Ovary (tissue), 9 donors: ENCODE results near the gene OGT. TPM values are rescaled to one million over a fixed set of nuclear protein-coding genes. Genes with fewer than 3 reads are reported as not detected.
"Not testable (repeated sequence)": the region's sequence is repeated elsewhere in the genome, so short reads cannot be mapped to it uniquely, and the experiment has no call there.

Source experiments
- DNase-seq, 5 donors: peaks; one replicate each; pipeline ENCODE4 v3.0.0-alpha.2; 2019 to 2020
- H3K27ac ChIP-seq, 2 donors: fragments of 200-600 bp; one replicate each; pipeline versions ENCODE4 v1.5.1 to v1.8.0; 2019 to 2022
- H3K27me3 ChIP-seq: fragments of 200-600 bp; one replicate; pipeline ENCODE4 v1.8.0; 2022
- H3K36me3 ChIP-seq: fragments of 200-600 bp; sonication (generic); one replicate; pipeline ENCODE4 v1.5.1; 2019
- H3K4me1 ChIP-seq: one replicate; pipeline ENCODE4 v1.8.1; 2013; ENCODE audit warnings: mild to moderate bottlenecking, moderate library complexity; ENCODE audit not compliant: insufficient read depth
- H3K4me3 ChIP-seq: fragments of 200-600 bp; sonication (generic); one replicate; pipeline ENCODE4 v1.5.1; 2017
- H3K9me3 ChIP-seq, 2 donors: fragments of 200-600 bp in 1 of 2; sonication (generic) in 1 of 2; one replicate each; pipeline versions ENCODE4 v1.5.1 to v1.8.1; 2013 to 2019; ENCODE audit warnings: mild to moderate bottlenecking in 1 of 2, moderate library complexity in 1 of 2
- CTCF ChIP-seq, 3 donors: fragments of 450-650 bp in 2 of 3; fragments of 200-600 bp in 1 of 3; IDR thresholded peaks; one replicate each; pipeline versions ENCODE4 v1.5.1 to v1.8.0; 2016 to 2022; ENCODE audit warnings: antibody characterized with exemption in 3 of 3, mild to moderate bottlenecking in 1 of 3
- EP300 ChIP-seq: sonication (generic); formaldehyde crosslinking; IDR thresholded peaks from one replicate; pipeline ENCODE4 v1.6.1; 2017; ENCODE audit warnings: antibody characterized with exemption
- POLR2A ChIP-seq: fragments of 450-650 bp; IDR thresholded peaks from one replicate; pipeline ENCODE4 v1.6.1; 2017; ENCODE audit warnings: antibody characterized with exemption, mild to moderate bottlenecking, moderate library complexity
- WGBS, 3 donors: extraction: QIAGEN DNeasy Blood & Tissue Kit in 1 of 3; methylation state at CpG; one replicate each; pipeline versions ENCODE4 v1.1.5 to v1.1.7; 2013 to 2017; 5-methylcytosine and 5-hydroxymethylcytosine counted together
- intact Hi-C, 4 donors: fragments of 100-400 bp; cut with DNase I; formaldehyde crosslinking; loops; one replicate each; pipeline versions ENCODE4 v1.11.0 to v1.15.1; 2022 to 2023
- polyA plus RNA-seq, 2 donors: library from polyadenylated mRNA; stranded (reverse); fragments of 200-250 nt in 1 of 2; fragments of 350-450 nt in 1 of 2; fragmentation: Illumina TruSeq in 1 of 2; extraction: RNeasy Lipid Tissue Mini Kit (QIAGEN cat#74804) in 1 of 2; gene quantifications; one replicate each; pipeline ENCODE4 v1.2.3, GENCODE V29; 2013 to 2014
- total RNA-seq, 7 donors: library from RNA; depleted of rRNA in 2 of 7; stranded (reverse); fragments of >200 nt in 2 of 7; fragmentation: NEBNext Ultra II Directional in 3 of 7; extraction: Animal tissue kit (Norgen Biotek cat#: 25700) in 3 of 7; gene quantifications; one replicate each; pipeline versions ENCODE4 v1.1.0 to v1.2.4, GENCODE V29; 2016 to 2023
- donor health status: DM: no; HTN: no; CAD: no; lungs with moderate emphysema.
- donor health status: DM: no; HTN: no; CAD: no.
- donor health status: Bipolar disorder and iron deficiency.
- donor health status: DM: yes; HTN: yes; CAD: no.
- donor health status: DM: no; HTN: no; CAD: no.
- donor health status: DM: yes; HTN: yes; CAD: no.

OGT gene
- total and polyA plus RNA-seq, 9 donors, result 44.5 to 201 (median 109) TPM

- H3K36me3 ChIP-seq, result no peaks in the 10 kb centered on the region
- no peak for TF ChIP-seq EP300
- no peak for TF ChIP-seq CTCF (IDR thresholded peaks at IDR 0.05)
- no peak for TF ChIP-seq POLR2A
- H3K4me3 ChIP-seq, result no peak overlapping the region
- no peak overlapping the region for H3K27ac ChIP-seq
- DNase-seq, result no peak
- H3K9me3 ChIP-seq, result no peaks in the 10 kb centered on the region
- intact Hi-C loops, result no loop called here
- 49 to 67% (median 51%) methylated on average over 2 of the region's 2 CpGs for WGBS, 3 donors
- no peaks in the 10 kb centered on the region for H3K4me1 ChIP-seq
- H3K27me3 ChIP-seq, result no peaks in the 10 kb centered on the region
Measured at GRCh38 chrX:71586929-71587328, 54.0 kb downstream of the OGT start.

- H3K4me3 ChIP-seq, H3K4me1 ChIP-seq, intact Hi-C loops, H3K27ac ChIP-seq, H3K36me3 ChIP-seq, H3K27me3 ChIP-seq, DNase-seq, H3K9me3 ChIP-seq: not testable (repeated sequence)
- 82 to 86% (median 84%) methylated on average over 7 of the region's 8 CpGs for WGBS, 3 donors
Measured at GRCh38 chrX:71593210-71593609, 60.3 kb downstream of the OGT start.

GRCh38 chrX:71599965-71600364, 67.1 kb downstream of the OGT start:
- no peaks in the 10 kb centered on the region for H3K9me3 ChIP-seq
- 67 to 83% (median 67%) methylated on average over 2 of the region's 2 CpGs for WGBS, 3 donors
- no peaks in the 10 kb centered on the region for H3K4me1 ChIP-seq
- H3K27me3 ChIP-seq, result no peaks in the 10 kb centered on the region
- H3K27ac ChIP-seq, result no peak overlapping the region
- H3K4me3 ChIP-seq, result no peak overlapping the region
- no peaks in the 10 kb centered on the region for H3K36me3 ChIP-seq
- intact Hi-C loops, result no loop called here
- no peak for DNase-seq
- TF ChIP-seq POLR2A (no peak), CTCF (IDR thresholded peaks at IDR 0.05) (no peak), EP300 (no peak)

DNA sequence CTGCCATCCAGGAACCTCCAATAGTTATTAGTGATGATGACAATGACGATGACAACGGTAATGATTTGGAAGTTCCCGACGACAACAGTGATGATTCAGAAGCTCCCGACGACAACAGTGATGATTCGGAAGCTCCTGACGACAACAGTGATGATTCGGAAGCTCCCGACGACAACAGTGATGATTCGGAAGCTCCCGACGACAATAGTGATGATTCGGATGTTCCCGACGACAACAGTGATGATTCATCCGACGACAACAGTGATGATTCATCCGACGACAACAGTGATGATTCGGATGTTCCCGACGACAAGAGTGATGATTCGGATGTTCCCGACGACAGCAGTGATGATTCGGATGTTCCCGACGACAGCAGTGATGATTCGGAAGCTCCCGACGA, 70.7 kb downstream of the OGT start:
- 91 to 93% (median 92%) methylated on average over 33 of the region's 33 CpGs for WGBS, 3 donors
- no peak for DNase-seq
- no peaks in the 10 kb centered on the region for H3K4me1 ChIP-seq
- no peaks in the 10 kb centered on the region for H3K9me3 ChIP-seq
- no peaks in the 10 kb centered on the region for H3K36me3 ChIP-seq
- TF ChIP-seq EP300, result no peak
- no peak for TF ChIP-seq CTCF (IDR thresholded peaks at IDR 0.05)
- no peak for TF ChIP-seq POLR2A
- no peak overlapping the region for H3K27ac ChIP-seq
- no peak overlapping the region for H3K4me3 ChIP-seq
- intact Hi-C loops, result no loop called here
- no peaks in the 10 kb centered on the region for H3K27me3 ChIP-seq

GRCh38 chrX:71604141-71604540, 71.2 kb downstream of the OGT start:
- DNase-seq, result no peak
- no peaks in the 10 kb centered on the region for H3K4me1 ChIP-seq
- no peak overlapping the region for H3K4me3 ChIP-seq
- intact Hi-C loops, result no loop called here
- no peaks in the 10 kb centered on the region for H3K36me3 ChIP-seq
- 91 to 92% (median 91%) methylated on average over 10 of the region's 10 CpGs for WGBS, 3 donors
- TF ChIP-seq CTCF (IDR thresholded peaks at IDR 0.05) (no peak), POLR2A (no peak), EP300 (no peak)
- no peaks in the 10 kb centered on the region for H3K27me3 ChIP-seq
- no peak overlapping the region for H3K27ac ChIP-seq
- no peaks in the 10 kb centered on the region for H3K9me3 ChIP-seq
